ENCODE measurements around the gene PDE4A. TPM values are rescaled to one million over a fixed set of nuclear protein-coding genes. Genes with fewer than 3 reads are reported as not detected.
A peak's percentile ranks its signal among the peaks of the same experiment; 100 is the strongest.

The PDE4A gene
- total and polyA plus RNA-seq, 2 of the 13 experiments (the other 11 are each of a cell fraction or from before 2014, with no cell fraction given): 1.1 to 4.1 TPM

- TF ChIP-seq HNF4G (IDR thresholded peaks at IDR 0.05; ENCODE audit: borderline replicate concordance, low read depth, low read length) (no peak), HNF4G (CRISPR knock-in tag; IDR thresholded peaks at IDR 0.05; ENCODE audit: borderline replicate concordance, low read depth) (no peak), CREM (IDR thresholded peaks at IDR 0.05) (no peak), CREM (CRISPR knock-in tag; IDR thresholded peaks at IDR 0.05) (no peak), ZNF326 (CRISPR knock-in tag; IDR thresholded peaks at IDR 0.05; ENCODE audit: borderline replicate concordance) (no peak), ZBTB4 (CRISPR knock-in tag; IDR thresholded peaks at IDR 0.05; ENCODE audit: borderline replicate concordance) (0 out of 2 replicates have a peak, but pooled peaks have one; percentile 21), ZNF766 (CRISPR knock-in tag; IDR thresholded peaks at IDR 0.05; ENCODE audit: borderline replicate concordance) (no peak), PRPF4 (IDR thresholded peaks at IDR 0.05; ENCODE audit: low read depth, low read length, poor library complexity, severe bottlenecking) (no peak), ZFX (CRISPR knock-in tag; IDR thresholded peaks at IDR 0.05; ENCODE audit: low read depth) (0 out of 2 replicates have a peak, but pooled peaks have one; percentile 15), ZFP36L2 (CRISPR knock-in tag; IDR thresholded peaks at IDR 0.05) (no peak), CTCF (CRISPR knock-in tag; IDR thresholded peaks at IDR 0.05) (peak; percentile 74), HNRNPLL (IDR thresholded peaks at IDR 0.05; ENCODE audit: low read depth, low read length, poor library complexity, severe bottlenecking) (peak; percentile 42), ZNF782 (CRISPR knock-in tag; IDR thresholded peaks at IDR 0.05; ENCODE audit: borderline replicate concordance) (no peak), XRCC5 (optimal IDR thresholded peaks at IDR 0.05; ENCODE audit: low read length) (peak; percentile 51), DRAP1 (CRISPR knock-in tag; IDR thresholded peaks at IDR 0.05) (no peak), DNMT1 (CRISPR knock-in tag; IDR thresholded peaks at IDR 0.05) (no peak)
- TF ChIP-seq, protein P1, sequence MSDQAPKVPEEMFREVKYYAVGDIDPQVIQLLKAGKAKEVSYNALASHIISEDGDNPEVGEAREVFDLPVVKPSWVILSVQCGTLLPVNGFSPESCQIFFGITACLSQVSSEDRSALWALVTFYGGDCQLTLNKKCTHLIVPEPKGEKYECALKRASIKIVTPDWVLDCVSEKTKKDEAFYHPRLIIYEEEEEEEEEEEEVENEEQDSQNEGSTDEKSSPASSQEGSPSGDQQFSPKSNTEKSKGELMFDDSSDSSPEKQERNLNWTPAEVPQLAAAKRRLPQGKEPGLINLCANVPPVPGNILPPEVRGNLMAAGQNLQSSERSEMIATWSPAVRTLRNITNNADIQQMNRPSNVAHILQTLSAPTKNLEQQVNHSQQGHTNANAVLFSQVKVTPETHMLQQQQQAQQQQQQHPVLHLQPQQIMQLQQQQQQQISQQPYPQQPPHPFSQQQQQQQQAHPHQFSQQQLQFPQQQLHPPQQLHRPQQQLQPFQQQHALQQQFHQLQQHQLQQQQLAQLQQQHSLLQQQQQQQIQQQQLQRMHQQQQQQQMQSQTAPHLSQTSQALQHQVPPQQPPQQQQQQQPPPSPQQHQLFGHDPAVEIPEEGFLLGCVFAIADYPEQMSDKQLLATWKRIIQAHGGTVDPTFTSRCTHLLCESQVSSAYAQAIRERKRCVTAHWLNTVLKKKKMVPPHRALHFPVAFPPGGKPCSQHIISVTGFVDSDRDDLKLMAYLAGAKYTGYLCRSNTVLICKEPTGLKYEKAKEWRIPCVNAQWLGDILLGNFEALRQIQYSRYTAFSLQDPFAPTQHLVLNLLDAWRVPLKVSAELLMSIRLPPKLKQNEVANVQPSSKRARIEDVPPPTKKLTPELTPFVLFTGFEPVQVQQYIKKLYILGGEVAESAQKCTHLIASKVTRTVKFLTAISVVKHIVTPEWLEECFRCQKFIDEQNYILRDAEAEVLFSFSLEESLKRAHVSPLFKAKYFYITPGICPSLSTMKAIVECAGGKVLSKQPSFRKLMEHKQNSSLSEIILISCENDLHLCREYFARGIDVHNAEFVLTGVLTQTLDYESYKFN (CRISPR knock-in tag; conservative IDR thresholded peaks at IDR 0.05): peak; percentile 58
- TF ChIP-seq, protein P2, sequence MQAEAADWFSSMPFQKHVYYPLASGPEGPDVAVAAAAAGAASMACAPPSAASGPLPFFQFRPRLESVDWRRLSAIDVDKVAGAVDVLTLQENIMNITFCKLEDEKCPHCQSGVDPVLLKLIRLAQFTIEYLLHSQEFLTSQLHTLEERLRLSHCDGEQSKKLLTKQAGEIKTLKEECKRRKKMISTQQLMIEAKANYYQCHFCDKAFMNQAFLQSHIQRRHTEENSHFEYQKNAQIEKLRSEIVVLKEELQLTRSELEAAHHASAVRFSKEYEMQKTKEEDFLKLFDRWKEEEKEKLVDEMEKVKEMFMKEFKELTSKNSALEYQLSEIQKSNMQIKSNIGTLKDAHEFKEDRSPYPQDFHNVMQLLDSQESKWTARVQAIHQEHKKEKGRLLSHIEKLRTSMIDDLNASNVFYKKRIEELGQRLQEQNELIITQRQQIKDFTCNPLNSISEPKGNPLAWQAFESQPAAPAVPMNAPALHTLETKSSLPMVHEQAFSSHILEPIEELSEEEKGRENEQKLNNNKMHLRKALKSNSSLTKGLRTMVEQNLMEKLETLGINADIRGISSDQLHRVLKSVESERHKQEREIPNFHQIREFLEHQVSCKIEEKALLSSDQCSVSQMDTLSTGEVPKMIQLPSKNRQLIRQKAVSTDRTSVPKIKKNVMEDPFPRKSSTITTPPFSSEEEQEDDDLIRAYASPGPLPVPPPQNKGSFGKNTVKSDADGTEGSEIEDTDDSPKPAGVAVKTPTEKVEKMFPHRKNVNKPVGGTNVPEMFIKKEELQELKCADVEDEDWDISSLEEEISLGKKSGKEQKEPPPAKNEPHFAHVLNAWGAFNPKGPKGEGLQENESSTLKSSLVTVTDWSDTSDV (CRISPR knock-in tag; IDR thresholded peaks at IDR 0.05): no peak
Measured at GRCh38 chr19:10510301-10510802, 90.0 kb downstream of the PDE4A start (continued).
